HT-29 (cell line): ENCODE results near the gene IDH2. TPM values are rescaled to one million over a fixed set of nuclear protein-coding genes. Genes with fewer than 3 reads are reported as not detected.

Source experiments
- DNase-seq: peaks from one replicate; pipeline ENCODE4 v3.0.0-alpha.2; 2015; ENCODE audit warnings: low spot score
- total RNA-seq: library from RNA; depleted of rRNA; stranded (reverse); fragments of >200 nt; shearing (Covaris generic); gene quantifications from 2 replicates; pipeline ENCODE4 v1.2.3, GENCODE V29; 2014

IDH2 gene
- total RNA-seq, 1 experiment from 2014 or later = 202 TPM

GRCh38 chr15:90064911-90065681 lies 37.2 kb downstream of the IDH2 start:
- no peak for DNase-seq

GRCh38 chr15:90063770-90064247 lies 38.5 kb downstream of the IDH2 start:
- DNase-seq = no peak

DNA sequence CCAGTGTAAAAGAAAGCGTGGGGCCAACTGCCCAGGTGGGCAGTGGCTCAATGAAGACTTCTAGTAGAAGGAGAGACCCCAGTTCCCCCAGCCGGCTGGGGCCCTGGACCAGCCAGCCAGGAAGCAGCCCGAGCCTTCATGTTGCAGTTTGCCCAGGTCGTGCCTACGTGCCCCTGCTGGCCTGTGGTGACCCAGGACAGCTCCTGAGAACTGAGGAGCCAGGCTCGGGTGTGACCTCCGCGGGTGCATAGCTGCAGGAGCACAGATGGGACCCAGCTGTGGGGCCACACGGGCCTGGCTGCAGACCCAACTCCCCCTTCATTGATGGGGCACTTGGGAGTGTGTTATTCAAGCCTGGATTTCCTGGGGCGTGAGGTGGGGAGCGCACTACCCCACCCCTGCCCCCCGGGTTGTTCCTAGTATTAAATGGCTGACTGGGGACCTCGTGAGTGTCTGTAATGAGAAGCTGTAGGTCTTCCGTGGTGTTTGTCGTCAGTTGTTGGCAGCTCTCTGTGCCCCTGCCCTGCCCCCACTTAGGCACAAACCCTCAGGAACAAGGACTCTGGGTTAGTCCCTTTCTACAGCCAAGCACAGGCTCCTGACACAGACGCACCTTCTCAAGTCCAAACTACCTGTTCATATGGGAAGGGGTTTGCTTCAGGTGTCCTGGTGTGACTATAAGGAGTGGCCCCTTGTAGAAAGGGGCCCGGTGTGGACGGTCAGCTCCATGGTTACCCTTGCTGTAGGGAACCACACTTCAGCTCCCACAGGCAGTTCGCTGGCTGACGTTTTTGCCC lies 39.1 kb downstream of the IDH2 start:
- no peak for DNase-seq

DNA sequence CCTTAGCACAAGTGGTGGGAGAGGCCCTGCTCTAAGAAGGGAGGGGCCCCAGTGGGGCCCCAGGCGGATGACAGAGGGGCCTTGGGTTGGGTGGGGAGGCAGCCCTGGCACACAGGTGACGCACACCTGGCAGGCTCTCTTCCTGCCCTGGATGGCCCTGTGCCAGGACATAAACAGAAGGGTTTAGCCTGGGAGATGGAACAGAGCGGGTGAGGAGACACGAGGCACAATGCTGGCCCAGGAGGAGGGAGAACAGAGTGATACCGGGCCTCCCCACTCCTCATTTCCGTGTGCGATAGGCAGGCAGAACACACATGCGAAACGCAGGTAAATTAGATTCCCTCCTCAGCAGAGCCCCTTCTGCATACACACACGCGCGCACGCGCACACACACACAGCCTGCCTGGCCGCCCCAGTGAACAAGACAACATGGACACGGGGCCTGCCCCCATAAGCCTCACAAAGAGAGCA lies 39.8 kb downstream of the IDH2 start:
- DNase-seq = peak; percentile 98

DNA sequence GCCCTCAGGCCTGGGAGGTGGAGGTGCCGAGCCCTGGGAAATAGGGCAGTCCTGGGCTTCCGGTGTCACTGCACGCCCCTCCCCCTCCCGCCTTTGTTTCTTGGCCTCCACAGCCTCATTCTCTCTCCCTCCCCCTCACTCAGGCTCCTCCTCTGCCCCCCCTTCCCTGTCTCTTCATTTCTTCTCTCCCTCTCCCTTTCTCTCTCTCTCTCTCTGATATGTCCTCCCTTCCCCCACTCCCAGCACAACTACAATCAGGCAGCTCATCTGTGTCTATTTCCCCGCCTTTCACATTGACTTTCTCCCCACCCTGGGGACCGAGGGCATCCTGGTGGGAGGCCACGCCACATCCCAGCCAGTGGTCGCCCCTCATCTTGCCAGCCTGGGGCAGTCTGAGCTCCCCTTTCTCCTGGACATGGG lies 40.2 kb downstream of the IDH2 start:
- DNase-seq = peak; percentile 89

DNA sequence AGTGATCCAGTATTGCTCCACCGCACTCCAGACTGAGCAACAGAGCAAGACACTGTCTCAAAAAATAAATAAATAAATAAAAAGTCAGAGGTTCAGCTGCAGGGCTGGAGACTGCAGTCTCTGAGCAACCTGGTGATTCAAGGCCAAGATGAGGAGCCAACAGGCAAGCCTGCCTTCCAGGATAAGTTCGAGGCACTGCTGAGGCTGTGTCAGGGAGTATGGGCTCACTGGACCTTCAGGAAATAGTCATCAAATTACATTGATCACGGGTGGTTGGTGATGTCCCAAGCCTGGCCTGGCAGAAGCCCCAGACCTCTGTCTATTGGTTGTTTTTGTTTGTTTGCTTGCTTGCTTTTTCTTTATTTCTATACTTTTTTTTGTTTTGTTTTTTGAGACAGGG lies 41.5 kb downstream of the IDH2 start:
- DNase-seq = no peak

GRCh38 chr15:90059208-90059985 lies 42.9 kb downstream of the IDH2 start:
- DNase-seq = peak; percentile 85

GRCh38 chr15:90058775-90059174 lies 43.5 kb downstream of the IDH2 start:
- DNase-seq = no peak

DNA sequence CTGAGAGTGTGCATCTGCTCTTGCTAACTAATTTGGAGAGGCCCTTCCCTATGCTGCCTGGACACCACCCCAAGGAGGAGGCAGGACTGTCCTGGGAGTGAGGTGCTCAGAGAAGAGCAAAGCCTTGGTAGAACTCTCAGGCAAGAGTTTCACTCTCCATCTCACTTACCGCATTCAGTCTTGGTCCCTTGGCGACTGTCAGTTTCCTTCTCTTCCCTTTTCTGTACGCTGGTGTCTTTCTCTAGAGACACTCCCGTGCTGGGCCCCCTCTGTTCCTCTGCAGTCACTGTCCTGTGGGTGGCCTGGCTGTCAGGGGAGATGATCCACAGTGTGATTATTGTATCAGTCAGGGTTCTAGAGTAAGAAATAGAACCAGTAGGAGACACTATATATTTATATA lies 44.0 kb downstream of the IDH2 start:
- no peak for DNase-seq

DNA sequence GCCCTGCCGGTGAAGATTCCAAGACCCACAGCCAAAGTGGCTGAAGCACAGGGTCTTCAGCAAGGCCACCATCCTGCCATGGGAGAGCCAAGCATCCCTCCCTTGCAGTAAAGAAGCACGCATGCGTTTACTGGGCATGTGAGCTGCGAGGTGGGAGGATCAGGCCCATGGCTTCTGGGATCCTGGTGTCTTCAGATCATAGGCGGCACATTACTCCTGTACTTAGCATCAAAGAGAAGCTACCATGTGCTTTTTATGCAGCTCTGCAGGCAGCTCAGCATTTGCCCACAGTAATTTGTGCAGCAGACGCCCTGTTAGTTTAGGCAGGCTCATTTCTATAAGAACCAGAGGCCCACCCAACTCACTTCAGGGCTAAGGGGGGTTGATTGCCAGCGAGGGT lies 45.7 kb downstream of the IDH2 start:
- no peak for DNase-seq

DNA sequence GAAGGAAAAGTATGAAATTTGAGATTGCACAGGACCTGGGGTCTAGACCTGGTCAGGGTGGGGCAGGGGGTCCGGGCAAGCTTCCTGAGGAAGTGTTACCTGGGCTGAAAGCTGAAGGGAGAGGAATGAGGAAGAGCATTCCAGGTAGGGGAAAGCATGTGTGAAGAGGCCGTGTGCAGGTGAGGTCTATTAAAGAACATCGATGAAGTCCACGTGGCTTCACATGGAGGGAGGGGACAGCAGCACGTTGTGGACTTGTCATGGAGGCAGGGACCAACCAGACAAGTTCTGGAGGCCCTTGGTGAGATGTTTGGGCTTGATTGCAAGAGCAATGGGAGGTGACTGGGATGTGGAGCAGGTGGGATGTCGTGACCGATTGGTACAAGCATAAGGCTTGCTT lies 47.1 kb downstream of the IDH2 start:
- peak; percentile 85 for DNase-seq

- DNase-seq = peak; percentile 57
These were observed 47.6 kb downstream of the IDH2 start for GRCh38 chr15:90054618-90055097.

DNA sequence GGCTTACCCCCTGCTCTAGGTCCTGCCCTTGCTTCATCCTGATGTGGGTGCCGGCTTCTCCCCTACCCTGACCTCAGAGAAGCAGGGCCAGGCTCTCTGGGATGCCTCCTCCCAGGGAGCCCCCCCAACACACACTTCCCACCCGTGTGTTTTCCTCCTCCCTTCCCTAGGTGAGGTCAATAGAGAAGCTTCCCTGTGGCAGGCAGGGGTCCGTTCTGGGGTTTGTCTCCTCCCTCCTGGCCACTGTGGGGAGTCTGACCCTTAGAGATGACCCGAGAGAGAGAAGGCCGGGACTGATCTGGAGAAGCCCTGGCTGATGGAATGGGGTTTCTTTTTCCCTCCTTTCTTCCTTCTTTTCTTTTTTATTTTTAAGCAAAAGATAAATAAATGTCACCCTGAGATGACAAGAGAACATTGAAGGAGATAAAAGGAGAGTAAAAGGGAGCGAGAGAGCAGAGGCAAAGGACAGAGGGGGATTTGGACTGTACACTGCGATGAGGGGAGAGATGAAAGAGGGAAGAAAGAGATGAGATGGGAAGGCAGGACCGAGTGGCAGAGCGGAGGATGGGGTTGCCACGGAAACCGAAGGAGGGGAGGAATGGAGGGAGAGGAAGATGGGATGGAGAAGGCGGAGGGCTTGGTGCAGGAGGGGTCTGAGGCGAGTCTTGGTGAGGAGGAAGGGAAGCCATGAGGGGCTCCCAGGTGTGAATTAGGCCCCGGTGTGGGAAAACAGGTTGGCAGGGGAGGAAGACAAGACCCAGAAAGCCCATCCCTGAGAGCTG lies 48.4 kb downstream of the IDH2 start:
- DNase-seq = no peak

DNA sequence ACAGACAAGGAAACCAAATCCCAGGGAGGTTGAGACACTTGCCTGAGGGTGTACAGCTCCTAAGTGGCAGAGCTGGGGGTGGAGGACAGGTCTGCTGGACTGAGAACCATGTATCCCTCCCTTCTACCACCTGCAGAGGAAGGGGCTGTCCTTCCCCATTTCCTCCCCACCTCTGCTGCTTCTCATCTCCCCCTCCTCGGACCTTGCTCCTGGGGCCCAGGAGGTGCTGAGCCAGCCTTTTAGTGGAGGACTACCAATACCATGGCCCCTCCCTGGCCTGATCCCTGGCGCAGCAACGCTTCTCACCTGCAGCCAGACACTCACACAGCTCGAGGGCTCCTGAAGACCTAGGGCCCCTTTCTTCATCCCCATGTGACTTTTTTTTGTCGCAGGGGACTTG lies 50.4 kb downstream of the IDH2 start:
- no peak for DNase-seq

- DNase-seq = no peak
These were observed 52.3 kb downstream of the IDH2 start for GRCh38 chr15:90049666-90050604.

- DNase-seq = no peak
These were observed 53.2 kb downstream of the IDH2 start for GRCh38 chr15:90049030-90049429.

- DNase-seq = no peak
These were observed 54.2 kb downstream of the IDH2 start for GRCh38 chr15:90047956-90048575.

DNA sequence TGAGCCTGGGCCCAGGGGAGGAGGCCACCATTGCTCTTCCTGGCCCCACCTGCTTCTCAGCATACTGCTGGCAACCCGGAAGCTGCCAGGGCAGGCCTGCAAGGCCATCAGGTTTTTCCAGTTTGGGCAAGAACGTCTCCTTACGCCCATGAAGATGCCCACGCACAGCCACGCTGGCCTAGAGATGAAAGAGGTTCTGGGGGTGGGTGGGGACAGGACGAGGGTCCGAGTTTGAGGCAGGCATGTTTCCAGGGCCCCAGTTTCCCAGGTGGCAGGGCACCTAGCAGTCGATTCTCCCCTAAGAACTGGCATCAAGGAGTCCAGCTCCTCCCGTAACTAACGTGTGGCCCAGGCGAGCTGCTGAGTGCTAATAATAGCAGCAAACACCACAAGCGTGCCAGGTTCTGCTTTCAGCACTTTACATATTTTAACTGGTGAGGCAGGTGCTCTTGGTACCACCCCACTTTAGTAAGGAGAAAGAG lies 55.3 kb downstream of the IDH2 start:
- DNase-seq = peak; percentile 94

- no peak for DNase-seq
These were observed 56.0 kb downstream of the IDH2 start for GRCh38 chr15:90046289-90046688.
